K562 (cell line): Measurements from ENCODE around the gene B4GALT5. TPM values are rescaled to one million over a fixed set of nuclear protein-coding genes. Genes with fewer than 3 reads are reported as not detected.

Experiments used
- ATAC-seq: fragments of 200-7000 bp; cut with Tn5 transposase; 3 replicates; pipeline ENCODE4 v1.9.1; 2020; ENCODE audit warnings: moderate library complexity
- BruUV-seq: library from RNA; stranded (reverse); fragments of 400-500 nt; replicated peaks from 2 replicates; lab custom pipeline; 2021; lab: Mats Ljungman, UMichigan
- CTCF ChIA-PET: fragments of 300-600 bp; formaldehyde crosslinking; extraction: SDS; loops from one replicate; lab custom pipeline; 2021; ENCODE audit warnings: low intra/inter-chr PET ratio; lab: Yijun Ruan, JAX
- POLR2A ChIA-PET: fragments of 300-600, 350-650 bp; sonication (Branson Sonifier 250); formaldehyde crosslinking; extraction: SDS; loops from one replicate; lab custom pipeline; 2021; ENCODE audit warnings: antibody characterized with exemption, inconsistent platforms; lab: Yijun Ruan, JAX
- DNase-seq, 4 experiments: peaks; one replicate each; pipeline versions ENCODE4 v3.0.0 to v3.0.0-alpha.2; 2011 to 2018; ENCODE audit warnings: low spot score in 3 of 4, mixed read lengths in 3 of 4; ENCODE audit errors: extremely low read depth in 1 of 4
- FAIRE-seq: peaks from 2 replicates; lab custom pipeline; 2011; peaks lifted over from hg19 to GRCh38; lab: Jason Lieb, UNC
- H2AFZ ChIP-seq: 2 replicates; pipeline ENCODE4 v1.6.0; 2011; ENCODE audit warnings: low read depth, low read length, control low read depth, inconsistent platforms
- H3K27ac ChIP-seq: fragments of 200-600 bp; 3 replicates; pipeline ENCODE4 v1.8.0; 2011; ENCODE audit warnings: low read depth, mild to moderate bottlenecking, control low read depth, inconsistent platforms, low read length, moderate library complexity, mixed read lengths; ENCODE audit errors: extremely low read depth
- H3K27me3 ChIP-seq, 2 experiments: fragments of 300-600 bp in 1 of 2; 2 replicates in 1 of 2; 3 replicates in 1 of 2; pipeline versions ENCODE4 v1.6.0 to v1.8.0; 2011; ENCODE audit warnings: inconsistent platforms in 2 of 2, low read length in 2 of 2, mild to moderate bottlenecking in 1 of 2, mixed read lengths in 1 of 2, moderate library complexity in 1 of 2; ENCODE audit not compliant: control insufficient read depth in 2 of 2, insufficient read depth in 2 of 2
- H3K36me3 ChIP-seq: fragments of 300-600 bp; 3 replicates; pipeline ENCODE4 v1.8.0; 2011; ENCODE audit warnings: mild to moderate bottlenecking, low read length, inconsistent platforms; ENCODE audit not compliant: control insufficient read depth, insufficient read depth
- H3K4me1 ChIP-seq, 2 experiments: fragments of 200-600 bp in 1 of 2; replicated peaks in 1 of 2; 2 replicates in 1 of 2; 3 replicates in 1 of 2; pipeline versions ENCODE4 v1.5.1 to v1.8.0; 2011; ENCODE audit warnings: inconsistent platforms in 2 of 2, low read length in 2 of 2, mild to moderate bottlenecking in 1 of 2, mixed read lengths in 1 of 2, moderate library complexity in 1 of 2; ENCODE audit not compliant: control insufficient read depth in 2 of 2, insufficient read depth in 2 of 2
- H3K4me2 ChIP-seq: 2 replicates; pipeline ENCODE4 v1.6.1; 2011; ENCODE audit warnings: low read length, control low read depth, inconsistent platforms, mixed read lengths; ENCODE audit not compliant: insufficient read depth
- H3K4me3 ChIP-seq: fragments of 200-600 bp; sonication (generic), shearing (Covaris generic); 2 replicates; pipeline ENCODE4 v1.5.1; 2016; ENCODE audit warnings: control low read depth, inconsistent platforms
- H3K79me2 ChIP-seq: fragments of 200-600 bp; 3 replicates; pipeline ENCODE4 v1.8.0; 2011; ENCODE audit warnings: low read length, inconsistent platforms; ENCODE audit not compliant: control insufficient read depth, insufficient read depth
- H3K9ac ChIP-seq, 2 experiments: 2 replicates each; pipeline versions ENCODE4 v1.6.0 to v1.6.1; 2011; ENCODE audit warnings: low read depth in 2 of 2, low read length in 2 of 2, control low read depth in 1 of 2, inconsistent platforms in 1 of 2, mild to moderate bottlenecking in 1 of 2, mixed read lengths in 1 of 2; ENCODE audit not compliant: insufficient read depth in 1 of 2
- H3K9me1 ChIP-seq: one replicate; pipeline ENCODE4 v1.6.0; 2011; ENCODE audit warnings: inconsistent platforms, mild to moderate bottlenecking, low read length, moderate library complexity; ENCODE audit not compliant: control insufficient read depth, insufficient read depth
- H3K9me3 ChIP-seq: replicated peaks from 2 replicates; pipeline ENCODE4 v1.5.1; 2011; ENCODE audit warnings: low read depth, low read length, inconsistent platforms; ENCODE audit not compliant: control insufficient read depth, insufficient read depth
- H4K20me1 ChIP-seq: replicated peaks from 2 replicates; pipeline ENCODE4 v1.6.1; 2011; ENCODE audit warnings: low read length, inconsistent platforms, mixed read lengths; ENCODE audit not compliant: control insufficient read depth, insufficient read depth
- ATF1 ChIP-seq, 2 experiments: fragments of 450-650 bp in 1 of 2; IDR thresholded peaks; 2 replicates each; pipeline ENCODE4 v1.6.1; 2016; ENCODE audit warnings: missing compliant biosample characterization in 1 of 2, missing genetic modification characterization in 1 of 2
- ATF6 ChIP-seq: sonication (generic); formaldehyde crosslinking; IDR thresholded peaks from 2 replicates; pipeline ENCODE4 v1.4.0; 2020; ENCODE audit warnings: mild to moderate bottlenecking, missing genetic modification reagents
- CBX8 ChIP-seq: fragments of 200-600 bp; sonication (generic); IDR thresholded peaks from 2 replicates; pipeline ENCODE4 v1.6.1; 2012; ENCODE audit warnings: borderline replicate concordance, mixed run types, low read depth, mild to moderate bottlenecking, moderate library complexity, mixed read lengths, low read length, control low read depth, inconsistent platforms; ENCODE audit not compliant: poor library complexity, severe bottlenecking; ENCODE audit errors: extremely low read depth
- FOXP1 ChIP-seq: sonication (generic); formaldehyde crosslinking; IDR thresholded peaks from 2 replicates; pipeline ENCODE4 v1.8.0; 2022; ENCODE audit warnings: mild to moderate bottlenecking, missing genetic modification reagents
- TFE3 ChIP-seq: fragments of 450-650 bp; formaldehyde crosslinking; IDR thresholded peaks from 2 replicates; pipeline ENCODE4 v1.4.0; 2020; ENCODE audit warnings: mild to moderate bottlenecking, mixed read lengths
- ZBED1 ChIP-seq: IDR thresholded peaks from 2 replicates; pipeline ENCODE4 v1.6.1; 2014
- ZNF644 ChIP-seq: fragments of 200-800 bp; sonication (Bioruptor generic); IDR thresholded peaks from 2 replicates; pipeline ENCODE4 v1.6.1; 2016; ENCODE audit warnings: low read depth, missing genetic modification characterization, missing compliant biosample characterization
- WGBS: fragments of 100-300 bp; shearing (Covaris generic); methylation state at CpG from one replicate; pipeline ENCODE4 v1.1.6; 2016; ENCODE audit warnings: low coverage, mixed read lengths; ENCODE audit not compliant: insufficient coverage; ENCODE audit errors: missing lambda C conversion rate; 5-methylcytosine and 5-hydroxymethylcytosine counted together
- in situ Hi-C: fragments of 300-500 bp; cut with MboI; formaldehyde crosslinking; loops from 4 replicates; pipeline ENCODE4 v1.15.0; 2018; ENCODE audit warnings: inconsistent platforms, mixed read lengths
- intact Hi-C: fragments of 100-400 bp; cut with micrococcal nuclease; formaldehyde crosslinking; loops from 2 replicates; pipeline ENCODE4 v1.14.2; 2022
- polyA plus RNA-seq, 8 experiments: library from polyadenylated mRNA; depleted of rRNA in 4 of 8; stranded (reverse) in 5 of 8; unstranded in 3 of 8; fragments of >200 nt; fragmentation: Nextera tagmentation in 2 of 8; fragmentation: Illumina TruSeq in 1 of 8; extraction: Ambion mirVana in 2 of 8; extraction: Trizol in 1 of 8; gene quantifications; 2 replicates each; pipeline versions ENCODE4 v1.2.1 to v1.2.3, GENCODE V29; 2011 to 2014; ENCODE audit warnings: inconsistent platforms in 1 of 8, missing spikeins in 1 of 8
- total RNA-seq, 7 experiments: library from RNA; depleted of rRNA in 6 of 7; stranded (reverse); fragments of >200 nt in 6 of 7; fragmentation: Illumina TruSeq in 2 of 7; extraction: Trizol in 2 of 7; gene quantifications; 2 replicates each; pipeline versions ENCODE4 v1.2.1 to v1.2.3, GENCODE V29; 2011 to 2021; ENCODE audit warnings: low replicate concordance in 1 of 7

The B4GALT5 gene
- total and polyA plus RNA-seq, 9 of the 15 experiments (the other 6 are each of a cell fraction or from before 2014, with no cell fraction given) = 8.5 to 32.6 (median 23.4) TPM

- no peaks in the 10 kb centered on the region for H3K9me3 ChIP-seq
- no peak for FAIRE-seq
- H3K79me2 ChIP-seq = peaks cover 41% of the 10 kb centered on the region
- in situ Hi-C loops (no loop called here), intact Hi-C loops (no loop called here)
- H4K20me1 ChIP-seq = 0 out of 2 replicates have a peak, but pooled peaks cover 4% of the 10 kb centered on the region
- H3K4me3 ChIP-seq = no peak overlapping the region
- no peak overlapping the region for H2AFZ ChIP-seq
- H3K36me3 ChIP-seq = peaks cover 54% of the 10 kb centered on the region
- H3K9me1 ChIP-seq = no peaks in the 10 kb centered on the region
- no TSS peak for BruUV-seq
- H3K9ac ChIP-seq = no peak overlapping the region
- DNase-seq = no peak
- no peaks in the 10 kb centered on the region for H3K27me3 ChIP-seq
- no peak overlapping the region for H3K4me2 ChIP-seq
- H3K27ac ChIP-seq = no peak overlapping the region
- no peak for ATAC-seq
- ChIA-PET CTCF (no interaction called here), POLR2A (interaction anchor here (0.9 kb wide), 1 partner anchor 23 kb away, joined by 3 read pairs; no protein-coding TSS in a partner anchor)
- no peak for TF ChIP-seq CBX8
- peaks cover 0 to 2% of the 10 kb centered on the region in 2 experiments; a peak in 2 of 5 replicates for H3K4me1 ChIP-seq
- 91% methylated on average over 7 of the region's 7 CpGs for WGBS
These were observed 57.4 kb downstream of the B4GALT5 start for GRCh38 chr20:49656304-49656703.

- no peak overlapping the region for H3K4me2 ChIP-seq
- DNase-seq = no peak
- ChIA-PET POLR2A (no interaction called here), CTCF (no interaction called here)
- peaks cover 66% of the 10 kb centered on the region for H3K36me3 ChIP-seq
- no peaks in the 10 kb centered on the region; a peak in 1 of 5 replicates for H3K4me1 ChIP-seq
- no peak overlapping the region for H3K9ac ChIP-seq
- BruUV-seq = no TSS peak
- no peak overlapping the region for H3K4me3 ChIP-seq
- H3K27ac ChIP-seq = no peak overlapping the region
- H3K9me1 ChIP-seq = no peaks in the 10 kb centered on the region
- H3K9me3 ChIP-seq = no peaks in the 10 kb centered on the region
- no peak for TF ChIP-seq ATF1 (CRISPR knock-in tag; IDR thresholded peaks at IDR 0.05)
- no peak for TF ChIP-seq ATF1 (tag; IDR thresholded peaks at IDR 0.05)
- no peak for TF ChIP-seq FOXP1 (CRISPR knock-in tag)
- peak; percentile 67 for TF ChIP-seq TFE3 (CRISPR knock-in tag)
- no peak for TF ChIP-seq ATF6 (CRISPR knock-in tag)
- TF ChIP-seq ZBED1 = no peak
- TF ChIP-seq ZNF644 (tag) = no peak
- in situ Hi-C loops (no loop called here), intact Hi-C loops (no loop called here)
- no peak overlapping the region for H2AFZ ChIP-seq
- peaks cover 17% of the 10 kb centered on the region for H3K79me2 ChIP-seq
- H4K20me1 ChIP-seq = 0 out of 2 replicates have a peak, but pooled peaks cover 2% of the 10 kb centered on the region
- WGBS = 86% methylated on average over 8 of the region's 8 CpGs
- ATAC-seq = no peak
- FAIRE-seq = no peak
- no peaks in the 10 kb centered on the region for H3K27me3 ChIP-seq
These were observed 59.7 kb downstream of the B4GALT5 start for GRCh38 chr20:49653925-49654434.
